Lower lobe of right lung (tissue), 2 donors: ENCODE data around the gene TXNDC2. TPM values are rescaled to one million over a fixed set of nuclear protein-coding genes. Genes with fewer than 3 reads are reported as not detected.

Experiments used
- ATAC-seq, 2 donors: fragments of 200-7000 bp; cut with Tn5 transposase; one replicate each; pipeline ENCODE4 v1.9.1; 2020 to 2022; ENCODE audit warnings: mild to moderate bottlenecking in 2 of 2, moderate library complexity in 2 of 2
- DNase-seq: peaks from one replicate; pipeline ENCODE4 v3.0.0-alpha.2; 2020
- H3K27ac ChIP-seq: fragments of 200-600 bp; one replicate; pipeline ENCODE4 v1.8.0; 2022
- H3K27me3 ChIP-seq: fragments of 200-600 bp; one replicate; pipeline ENCODE4 v1.8.0; 2022; ENCODE audit warnings: low read depth
- H3K36me3 ChIP-seq: fragments of 200-600 bp; one replicate; pipeline ENCODE4 v1.8.0; 2022; ENCODE audit warnings: mild to moderate bottlenecking
- H3K4me1 ChIP-seq: fragments of 200-600 bp; one replicate; pipeline ENCODE4 v1.8.0; 2022
- H3K4me3 ChIP-seq: fragments of 200-600 bp; one replicate; pipeline ENCODE4 v1.8.0; 2022; ENCODE audit warnings: mild to moderate bottlenecking
- H3K9me3 ChIP-seq: fragments of 200-600 bp; one replicate; pipeline ENCODE4 v1.8.0; 2022
- intact Hi-C: fragments of 100-400 bp; cut with DNase I; formaldehyde crosslinking; loops from one replicate; pipeline ENCODE4 v1.11.0; 2022
- total RNA-seq: library from RNA; stranded (reverse); fragmentation: NEBNext Ultra II Directional; extraction: Animal tissue kit (Norgen Biotek cat#: 25700); gene quantifications from one replicate; pipeline ENCODE4 v1.2.1, GENCODE V29; 2021
- TF ChIP-seq, protein P1 (sequence below): fragments of 200-600 bp; IDR thresholded peaks from one replicate; pipeline ENCODE4 v1.8.0; 2022; ENCODE audit warnings: antibody characterized with exemption, mild to moderate bottlenecking
- donor health status: DM: no; HTN: yes; CAD: no; lungs with severe emphysema.

Gene TXNDC2
- total RNA-seq, 1 donor from 2014 or later, result 0.12 TPM

- no peak overlapping the region for H3K4me3 ChIP-seq
- H3K36me3 ChIP-seq, result no peaks in the 10 kb centered on the region
- ATAC-seq (peak; percentile 63 to 65), DNase-seq (no peak)
- H3K27ac ChIP-seq, result no peak overlapping the region
- peaks cover 9% of the 10 kb centered on the region for H3K9me3 ChIP-seq
- peaks cover 20% of the 10 kb centered on the region for H3K4me1 ChIP-seq
- H3K27me3 ChIP-seq, result no peaks in the 10 kb centered on the region
- intact Hi-C loops, result no loop called here
- TF ChIP-seq, protein P1, sequence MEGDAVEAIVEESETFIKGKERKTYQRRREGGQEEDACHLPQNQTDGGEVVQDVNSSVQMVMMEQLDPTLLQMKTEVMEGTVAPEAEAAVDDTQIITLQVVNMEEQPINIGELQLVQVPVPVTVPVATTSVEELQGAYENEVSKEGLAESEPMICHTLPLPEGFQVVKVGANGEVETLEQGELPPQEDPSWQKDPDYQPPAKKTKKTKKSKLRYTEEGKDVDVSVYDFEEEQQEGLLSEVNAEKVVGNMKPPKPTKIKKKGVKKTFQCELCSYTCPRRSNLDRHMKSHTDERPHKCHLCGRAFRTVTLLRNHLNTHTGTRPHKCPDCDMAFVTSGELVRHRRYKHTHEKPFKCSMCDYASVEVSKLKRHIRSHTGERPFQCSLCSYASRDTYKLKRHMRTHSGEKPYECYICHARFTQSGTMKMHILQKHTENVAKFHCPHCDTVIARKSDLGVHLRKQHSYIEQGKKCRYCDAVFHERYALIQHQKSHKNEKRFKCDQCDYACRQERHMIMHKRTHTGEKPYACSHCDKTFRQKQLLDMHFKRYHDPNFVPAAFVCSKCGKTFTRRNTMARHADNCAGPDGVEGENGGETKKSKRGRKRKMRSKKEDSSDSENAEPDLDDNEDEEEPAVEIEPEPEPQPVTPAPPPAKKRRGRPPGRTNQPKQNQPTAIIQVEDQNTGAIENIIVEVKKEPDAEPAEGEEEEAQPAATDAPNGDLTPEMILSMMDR, result no peak
These were observed 18.6 kb upstream of the TXNDC2 start for GRCh38 chr18:9867071-9867594.

DNA sequence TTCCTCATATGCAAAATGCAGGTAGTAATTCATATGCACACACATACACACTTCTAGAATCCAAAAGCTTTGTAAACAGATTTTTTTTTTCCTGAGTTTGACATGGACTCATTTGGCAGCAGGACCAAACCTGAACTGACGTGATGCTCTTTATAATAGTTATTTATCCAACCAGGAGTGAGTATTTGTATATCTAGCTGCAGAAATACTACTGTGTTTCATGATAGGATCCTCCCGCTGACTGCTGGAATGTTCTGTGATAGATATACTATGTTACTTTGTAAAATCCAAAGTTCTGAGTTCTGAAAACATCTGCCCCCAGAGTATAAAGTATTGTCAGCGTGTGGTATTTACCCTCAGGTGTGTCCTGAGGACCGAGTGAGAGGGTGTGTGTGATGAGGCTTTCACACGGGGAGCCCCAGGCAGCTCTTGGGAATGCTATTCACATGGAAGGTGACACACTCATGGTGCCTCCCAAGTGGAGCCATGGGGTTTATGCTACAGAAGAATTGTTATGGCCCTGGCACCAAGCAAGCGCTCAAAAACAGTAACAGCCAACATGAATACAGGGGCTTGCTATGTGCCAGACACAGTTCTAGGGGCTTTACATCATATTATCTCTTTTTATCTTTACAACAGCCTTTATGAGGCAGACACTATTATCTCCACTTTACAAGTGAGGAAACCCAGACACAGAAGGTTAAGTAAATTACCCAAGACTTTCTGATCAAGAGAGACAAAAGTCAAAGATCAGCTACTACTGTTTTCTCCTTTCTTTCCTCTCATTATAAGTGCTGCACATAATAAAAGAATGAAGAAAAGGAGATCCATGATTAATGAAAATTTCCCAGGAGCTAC, 16.7 kb upstream of the TXNDC2 start:
- intact Hi-C loops, result no loop called here
- Histone ChIP-seq H3K9me3 (peaks cover 9% of the 10 kb centered on the region), H3K4me1 (peaks cover 20% of the 10 kb centered on the region), H3K27me3 (no peaks in the 10 kb centered on the region), H3K27ac (no peak overlapping the region), H3K4me3 (no peak overlapping the region), H3K36me3 (no peaks in the 10 kb centered on the region)
- TF ChIP-seq, protein P1, result no peak
- DNase-seq, result no peak
- no peak for ATAC-seq

DNA sequence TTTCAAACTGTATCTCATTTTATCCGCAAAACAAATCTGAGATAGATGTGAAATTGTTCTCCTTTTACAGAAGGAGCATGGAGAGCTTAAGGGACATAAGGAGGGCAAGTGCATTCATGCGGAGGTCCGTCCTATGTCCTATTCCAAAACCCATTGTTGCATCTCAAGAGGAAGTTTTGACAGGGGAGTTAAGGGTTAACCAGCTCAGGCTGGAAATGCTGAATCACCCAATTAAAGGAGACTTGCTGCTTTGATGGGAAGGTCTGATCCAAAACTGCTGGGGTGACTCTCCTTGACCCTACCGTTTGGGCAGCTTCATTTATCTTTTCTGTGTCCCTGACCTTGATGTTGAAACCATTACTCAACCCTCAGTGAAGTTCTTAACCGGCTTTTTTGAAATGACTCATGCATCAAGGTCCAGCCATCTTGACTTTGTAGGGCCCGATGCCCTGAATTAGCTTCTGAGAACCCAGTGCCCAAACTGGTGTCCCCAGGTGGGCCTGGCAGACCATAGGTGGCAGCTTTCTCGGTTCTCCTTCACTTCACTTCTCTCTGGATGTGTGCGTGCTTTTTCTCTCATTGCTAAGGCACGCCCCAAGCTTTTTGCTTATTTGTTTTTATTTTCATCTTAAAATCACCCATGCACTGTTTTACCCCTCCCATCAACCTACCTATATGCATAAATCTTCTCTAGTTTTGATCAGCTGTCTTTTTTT, 15.9 kb upstream of the TXNDC2 start:
- Histone ChIP-seq H3K9me3 (peaks cover 9% of the 10 kb centered on the region), H3K36me3 (no peaks in the 10 kb centered on the region), H3K27me3 (no peaks in the 10 kb centered on the region), H3K4me3 (no peak overlapping the region), H3K27ac (no peak overlapping the region), H3K4me1 (peaks cover 20% of the 10 kb centered on the region)
- TF ChIP-seq, protein P1, result no peak
- intact Hi-C loops, result no loop called here
- peak; percentile 33 to 52 for ATAC-seq
- no peak for DNase-seq

GRCh38 chr18:9870431-9871008, 15.3 kb upstream of the TXNDC2 start:
- intact Hi-C loops, result no loop called here
- DNase-seq (no peak), ATAC-seq (no peak)
- Histone ChIP-seq H3K9me3 (peaks cover 6% of the 10 kb centered on the region), H3K4me1 (peaks cover 20% of the 10 kb centered on the region), H3K4me3 (no peak overlapping the region), H3K36me3 (no peaks in the 10 kb centered on the region), H3K27ac (no peak overlapping the region), H3K27me3 (no peaks in the 10 kb centered on the region)
- TF ChIP-seq, protein P1, result no peak

DNA sequence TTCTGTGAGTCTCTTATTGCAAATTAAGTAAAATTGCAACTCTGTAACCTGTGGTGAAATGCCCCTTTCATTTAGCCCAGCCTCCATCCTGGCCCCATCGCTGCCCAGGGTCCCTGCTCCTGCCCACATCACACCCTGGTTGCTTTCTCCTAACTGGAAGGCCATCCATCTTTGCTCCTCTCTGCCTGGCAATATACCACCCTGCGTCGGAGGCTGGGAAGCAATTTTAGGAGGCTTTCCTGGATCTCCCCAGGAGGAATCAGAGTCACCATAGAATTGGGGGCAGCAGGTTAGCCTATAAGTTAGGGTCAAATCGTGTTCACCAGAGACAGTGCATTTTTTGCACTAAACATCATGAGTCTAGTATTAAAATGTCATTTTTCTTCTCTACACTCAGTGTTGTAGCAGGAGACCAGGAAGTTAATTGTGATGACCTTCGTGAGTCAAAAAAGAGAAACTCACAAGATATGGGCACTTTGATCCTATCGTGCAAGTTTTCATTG, 14.5 kb upstream of the TXNDC2 start:
- no peaks in the 10 kb centered on the region for H3K9me3 ChIP-seq
- DNase-seq (no peak), ATAC-seq (no peak)
- H3K27me3 ChIP-seq, result no peaks in the 10 kb centered on the region
- H3K4me1 ChIP-seq, result peaks cover 24% of the 10 kb centered on the region
- H3K27ac ChIP-seq, result no peak overlapping the region
- intact Hi-C loops, result no loop called here
- no peaks in the 10 kb centered on the region for H3K36me3 ChIP-seq
- no peak overlapping the region for H3K4me3 ChIP-seq
- TF ChIP-seq, protein P1, result no peak
